SK-N-SH (cell line): Measurements from ENCODE around the gene HDGFL2. TPM values are rescaled to one million over a fixed set of nuclear protein-coding genes. Genes with fewer than 3 reads are reported as not detected.

Experiments used
- CTCF ChIA-PET: fragments of 300-600, 350-600 bp; formaldehyde crosslinking; extraction: SDS; loops from one replicate; lab custom pipeline; 2021; lab: Yijun Ruan, JAX
- POLR2A ChIA-PET: fragments of 350-600 bp; sonication (Branson Sonifier 250); formaldehyde crosslinking; extraction: SDS; loops from one replicate; lab custom pipeline; 2020; ENCODE audit warnings: antibody characterized with exemption, inconsistent platforms; lab: Yijun Ruan, JAX
- DNase-seq: peaks from one replicate; pipeline ENCODE4 v3.0.0; 2012
- H2AFZ ChIP-seq: fragments of 200-600 bp; sonication (generic); 2 replicates; pipeline ENCODE4 v1.8.1; 2016; ENCODE audit warnings: antibody characterized with exemption, mild to moderate bottlenecking, low read depth
- H3F3A ChIP-seq: fragments of 200-600 bp; sonication (generic); replicated peaks from 2 replicates; pipeline ENCODE3; 2016; ENCODE audit warnings: antibody characterized with exemption, mild to moderate bottlenecking; ENCODE audit not compliant: insufficient read depth
- H3K27ac ChIP-seq, 2 experiments: fragments of 200-500 bp in 1 of 2; fragments of 200-600 bp in 1 of 2; sonication (Bioruptor generic) in 1 of 2; sonication (generic), shearing (Covaris generic) in 1 of 2; 2 replicates each; pipeline versions ENCODE4 v1.5.1 to v1.6.1; 2014 to 2016; ENCODE audit warnings: low read depth in 2 of 2, inconsistent platforms in 1 of 2, low read length in 1 of 2, mild to moderate bottlenecking in 1 of 2, mixed read lengths in 1 of 2
- H3K27me3 ChIP-seq: fragments of 200-600 bp; sonication (generic), shearing (Covaris generic); 2 replicates; pipeline ENCODE4 v1.6.1; 2016; ENCODE audit warnings: mixed run types; ENCODE audit not compliant: insufficient read depth
- H3K36me3 ChIP-seq, 2 experiments: fragments of 200-500 bp in 1 of 2; fragments of 200-600 bp in 1 of 2; sonication (Bioruptor generic) in 1 of 2; sonication (generic) in 1 of 2; replicated peaks in 1 of 2; 2 replicates each; pipeline versions ENCODE3 to v1.5.1; 2014 to 2016; ENCODE audit warnings: low read length in 1 of 2, mild to moderate bottlenecking in 1 of 2; ENCODE audit not compliant: insufficient read depth in 2 of 2, control insufficient read depth in 1 of 2
- H3K4me1 ChIP-seq, 2 experiments: fragments of 200-500 bp in 1 of 2; fragments of 200-600 bp in 1 of 2; sonication (Bioruptor generic) in 1 of 2; sonication (generic), shearing (Covaris generic) in 1 of 2; 2 replicates each; pipeline versions ENCODE4 v1.5.1 to v1.6.1; 2014 to 2016; ENCODE audit warnings: low read depth in 1 of 2, low read length in 1 of 2, mixed run types in 1 of 2; ENCODE audit not compliant: insufficient read depth in 2 of 2, control insufficient read depth in 1 of 2
- H3K4me2 ChIP-seq: fragments of 200-600 bp; sonication (generic), shearing (Covaris generic); 2 replicates; pipeline ENCODE4 v1.6.1; 2017; ENCODE audit warnings: mixed run types
- H3K4me3 ChIP-seq, 2 experiments: fragments of 200-500 bp in 1 of 2; fragments of 200-600 bp in 1 of 2; sonication (Bioruptor generic) in 1 of 2; sonication (generic), shearing (Covaris generic) in 1 of 2; 2 replicates each; pipeline versions ENCODE4 v1.5.1 to v1.8.1; 2014 to 2016; ENCODE audit warnings: low read depth in 2 of 2, inconsistent platforms in 1 of 2, low read length in 1 of 2, mild to moderate bottlenecking in 1 of 2, mixed read lengths in 1 of 2, moderate library complexity in 1 of 2
- H3K79me2 ChIP-seq: fragments of 200-600 bp; sonication (generic); 2 replicates; pipeline ENCODE4 v1.8.1; 2017; ENCODE audit warnings: mild to moderate bottlenecking; ENCODE audit not compliant: insufficient read depth
- H3K9ac ChIP-seq: fragments of 200-600 bp; sonication (generic); 2 replicates; pipeline ENCODE4 v1.6.1; 2017; ENCODE audit warnings: mixed run types
- H3K9me2 ChIP-seq: fragments of 200-600 bp; sonication (generic); 2 replicates; pipeline ENCODE4 v1.6.1; 2017; ENCODE audit warnings: mixed run types
- H3K9me3 ChIP-seq: fragments of 200-600 bp; sonication (generic); 2 replicates; pipeline ENCODE4 v1.6.1; 2017; ENCODE audit warnings: mixed run types, mild to moderate bottlenecking, moderate library complexity
- H4K20me1 ChIP-seq: fragments of 200-600 bp; sonication (generic); 2 replicates; pipeline ENCODE4 v1.6.1; 2017; ENCODE audit warnings: mild to moderate bottlenecking, mixed run types; ENCODE audit not compliant: insufficient read depth
- ELF1 ChIP-seq: IDR thresholded peaks from 2 replicates; pipeline ENCODE4 v1.4.0; 2012
- EZH2phosphoT487 ChIP-seq: fragments of 200-600 bp; sonication (generic); IDR thresholded peaks from 2 replicates; pipeline ENCODE4 v1.6.1; 2017; ENCODE audit warnings: low read depth, mixed run types, mild to moderate bottlenecking, antibody characterized with exemption, moderate library complexity, borderline replicate concordance
- FOXM1 ChIP-seq: IDR thresholded peaks from 2 replicates; pipeline ENCODE4 v1.4.0; 2012; ENCODE audit warnings: low read depth, mild to moderate bottlenecking
- GATA2 ChIP-seq: sonication (generic); formaldehyde crosslinking; IDR thresholded peaks from 2 replicates; pipeline ENCODE4 v1.5.0; 2020; ENCODE audit warnings: mild to moderate bottlenecking, missing genetic modification reagents
- IRF3 ChIP-seq: fragments of 150-350 bp; IDR thresholded peaks from 2 replicates; pipeline ENCODE4 v1.6.1; 2016; ENCODE audit warnings: mild to moderate bottlenecking, low read depth, low read length
- MEF2A ChIP-seq: IDR thresholded peaks from 2 replicates; pipeline ENCODE4 v1.4.0; 2012; ENCODE audit warnings: low read depth, borderline replicate concordance
- NFIC ChIP-seq: IDR thresholded peaks from 2 replicates; pipeline ENCODE4 v1.4.0; 2012; ENCODE audit warnings: borderline replicate concordance
- NRF1 ChIP-seq: IDR thresholded peaks from 2 replicates; pipeline ENCODE4 v1.6.1; 2012; ENCODE audit warnings: low read depth, mild to moderate bottlenecking, low read length
- POLR2AphosphoS5 ChIP-seq: IDR thresholded peaks from 2 replicates; pipeline ENCODE4 v1.6.1; 2012; ENCODE audit warnings: low read depth, low read length
- RAD21 ChIP-seq: IDR thresholded peaks from 2 replicates; pipeline ENCODE4 v1.6.1; 2012; ENCODE audit warnings: mild to moderate bottlenecking, low read length
- RCOR1 ChIP-seq: fragments of 150-350 bp; IDR thresholded peaks from 2 replicates; pipeline ENCODE4 v1.6.1; 2017; ENCODE audit warnings: antibody characterized with exemption, low read length
- RFX5 ChIP-seq: IDR thresholded peaks from 2 replicates; pipeline ENCODE4 v1.6.1; 2012; ENCODE audit warnings: mild to moderate bottlenecking, improper control_type of control experiment, low read length
- RXRA ChIP-seq: IDR thresholded peaks from 2 replicates; pipeline ENCODE4 v1.4.0; 2012; ENCODE audit warnings: low read depth, mild to moderate bottlenecking, borderline replicate concordance
- SIN3A ChIP-seq: IDR thresholded peaks from 2 replicates; pipeline ENCODE4 v1.6.1; 2012; ENCODE audit warnings: low read depth, mild to moderate bottlenecking, low read length, moderate library complexity, borderline replicate concordance
- TAF1 ChIP-seq: IDR thresholded peaks from 2 replicates; pipeline ENCODE4 v1.6.1; 2012; ENCODE audit warnings: low read depth, mild to moderate bottlenecking, low read length, moderate library complexity, borderline replicate concordance
- TCF12 ChIP-seq: IDR thresholded peaks from 2 replicates; pipeline ENCODE4 v1.4.0; 2012
- TEAD4 ChIP-seq: IDR thresholded peaks from 2 replicates; pipeline ENCODE4 v1.4.0; 2012; ENCODE audit warnings: mild to moderate bottlenecking, borderline replicate concordance; ENCODE audit not compliant: insufficient read depth
- USF1 ChIP-seq: IDR thresholded peaks from 2 replicates; pipeline ENCODE4 v1.4.0; 2012; ENCODE audit warnings: low read depth, borderline replicate concordance
- ZBTB33 ChIP-seq: IDR thresholded peaks from 2 replicates; pipeline ENCODE4 v1.4.0; 2012; ENCODE audit warnings: low read depth, borderline replicate concordance
- WGBS: methylation state at CpG from one replicate; pipeline ENCODE4 v1.1.6; 2017; ENCODE audit warnings: low lambda C conversion rate; 5-methylcytosine and 5-hydroxymethylcytosine counted together
- polyA plus RNA-seq, 3 experiments: library from polyadenylated mRNA; depleted of rRNA; stranded (reverse); fragments of >200 nt; gene quantifications; 2 replicates each; pipeline ENCODE4 v1.2.3, GENCODE V29; 2012

HDGFL2 gene
- polyA plus RNA-seq, 1 of the 3 experiments (the other 2 are of a cell fraction), result 77.8 TPM

GRCh38 chr19:4496304-4496703, 24.2 kb downstream of the HDGFL2 start:
- Histone ChIP-seq H3K9ac (no peak overlapping the region), H3K4me1 (no peaks in the 10 kb centered on the region), H3K9me3 (no peaks in the 10 kb centered on the region), H3K79me2 (no peaks in the 10 kb centered on the region), H3K9me2 (no peaks in the 10 kb centered on the region), H2AFZ (no peak overlapping the region), H3K27ac (no peak overlapping the region), H4K20me1 (no peaks in the 10 kb centered on the region), H3K4me3 (no peak overlapping the region), H3K27me3 (no peaks in the 10 kb centered on the region), H3K36me3 (peaks cover 7 to 48% of the 10 kb centered on the region in 2 experiments), H3K4me2 (no peak overlapping the region), H3F3A (no peaks in the 10 kb centered on the region)
- ChIA-PET POLR2A (no interaction called here), CTCF (interaction anchor here (2.7 kb wide), 1 partner anchor 28 kb away, joined by 11 read pairs; no protein-coding TSS in a partner anchor)
- no peak for TF ChIP-seq TAF1
- no peak for TF ChIP-seq NRF1
- TF ChIP-seq IRF3, result no peak
- no peak for TF ChIP-seq GATA2 (CRISPR knock-in tag)
- TF ChIP-seq POLR2AphosphoS5, result no peak
- TF ChIP-seq SIN3A, result no peak
- TF ChIP-seq TEAD4, result no peak
- WGBS, result 93% methylated on average over 8 of the region's 18 CpGs
- DNase-seq, result no peak

- WGBS, result 99% methylated on average over 10 of the region's 25 CpGs
- Histone ChIP-seq H3K27ac (no peak overlapping the region), H3K9me3 (no peaks in the 10 kb centered on the region), H3K9ac (no peak overlapping the region), H4K20me1 (no peaks in the 10 kb centered on the region)
- TF ChIP-seq RCOR1 (no peak), RFX5 (no peak), ZBTB33 (no peak), FOXM1 (no peak), POLR2AphosphoS5 (no peak), ELF1 (no peak), NFIC (no peak), SIN3A (no peak), USF1 (no peak), TEAD4 (no peak), RAD21 (no peak), MEF2A (no peak), TCF12 (no peak), TAF1 (no peak), EZH2phosphoT487 (no peak), RXRA (no peak)
- TF ChIP-seq, all 33 proteins: peak for 0
- ChIA-PET POLR2A (no interaction called here), CTCF (interaction anchor here (0.6 to 2.7 kb wide), 4 partner anchors 26 to 529 kb away, joined by 3 to 11 read pairs (median 4); no protein-coding TSS in a partner anchor)
- Histone ChIP-seq H3K4me2 (no peak overlapping the region), H3K36me3 (peaks cover 4 to 57% of the 10 kb centered on the region in 2 experiments), H3K4me1 (no peaks in the 10 kb centered on the region), H3K4me3 (no peak overlapping the region), H3F3A (peaks cover 3% of the 10 kb centered on the region), H3K27me3 (no peaks in the 10 kb centered on the region), H3K79me2 (no peaks in the 10 kb centered on the region), H3K9me2 (no peaks in the 10 kb centered on the region), H2AFZ (no peak overlapping the region)
- DNase-seq, result no peak
These were observed 25.8 kb downstream of the HDGFL2 start for GRCh38 chr19:4497770-4498389.
